HG02759 (cell line): ENCODE measurements around the gene NDUFA11.
"Not testable (repeated sequence)": the region's sequence is repeated elsewhere in the genome, so short reads cannot be mapped to it uniquely, and the experiment has no call there.

Experiments used
- ATAC-seq: cut with Tn5 transposase; IDR thresholded peaks from one replicate; pipeline ENCODE4 v1.9.1; 2021; ENCODE audit warnings: mild to moderate bottlenecking, moderate library complexity; ENCODE audit not compliant: unreplicated experiment

The NDUFA11 gene

GRCh38 chr19:5863030-5863665 lies 40.4 kb downstream of the NDUFA11 start:
- no peak for ATAC-seq

- no peak for ATAC-seq
These were observed 46.1 kb downstream of the NDUFA11 start for GRCh38 chr19:5857203-5858081.

- not testable (repeated sequence) for ATAC-seq
These were observed 48.4 kb downstream of the NDUFA11 start for GRCh38 chr19:5855151-5855550.

GRCh38 chr19:5854121-5854520 lies 49.5 kb downstream of the NDUFA11 start:
- ATAC-seq, result not testable (repeated sequence)

- ATAC-seq, result no peak
These were observed 52.3 kb downstream of the NDUFA11 start, which contains the start of gene FUT3 for GRCh38 chr19:5851302-5851701. TSS of gene FUT3 (minus strand) at chr19:5851449.

- ATAC-seq, result no peak
These were observed 52.8 kb downstream of the NDUFA11 start for GRCh38 chr19:5850743-5851293.

GRCh38 chr19:5850189-5850588 lies 53.4 kb downstream of the NDUFA11 start:
- ATAC-seq, result no peak

- ATAC-seq, result not testable (repeated sequence)
These were observed 55.0 kb downstream of the NDUFA11 start for GRCh38 chr19:5848621-5849020.

- ATAC-seq, result not testable (repeated sequence)
These were observed 55.7 kb downstream of the NDUFA11 start for GRCh38 chr19:5847846-5848245.
